ENCODE measurements around the gene RNASEH2B.

RNASEH2B gene, protein sequence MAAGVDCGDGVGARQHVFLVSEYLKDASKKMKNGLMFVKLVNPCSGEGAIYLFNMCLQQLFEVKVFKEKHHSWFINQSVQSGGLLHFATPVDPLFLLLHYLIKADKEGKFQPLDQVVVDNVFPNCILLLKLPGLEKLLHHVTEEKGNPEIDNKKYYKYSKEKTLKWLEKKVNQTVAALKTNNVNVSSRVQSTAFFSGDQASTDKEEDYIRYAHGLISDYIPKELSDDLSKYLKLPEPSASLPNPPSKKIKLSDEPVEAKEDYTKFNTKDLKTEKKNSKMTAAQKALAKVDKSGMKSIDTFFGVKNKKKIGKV

DNA sequence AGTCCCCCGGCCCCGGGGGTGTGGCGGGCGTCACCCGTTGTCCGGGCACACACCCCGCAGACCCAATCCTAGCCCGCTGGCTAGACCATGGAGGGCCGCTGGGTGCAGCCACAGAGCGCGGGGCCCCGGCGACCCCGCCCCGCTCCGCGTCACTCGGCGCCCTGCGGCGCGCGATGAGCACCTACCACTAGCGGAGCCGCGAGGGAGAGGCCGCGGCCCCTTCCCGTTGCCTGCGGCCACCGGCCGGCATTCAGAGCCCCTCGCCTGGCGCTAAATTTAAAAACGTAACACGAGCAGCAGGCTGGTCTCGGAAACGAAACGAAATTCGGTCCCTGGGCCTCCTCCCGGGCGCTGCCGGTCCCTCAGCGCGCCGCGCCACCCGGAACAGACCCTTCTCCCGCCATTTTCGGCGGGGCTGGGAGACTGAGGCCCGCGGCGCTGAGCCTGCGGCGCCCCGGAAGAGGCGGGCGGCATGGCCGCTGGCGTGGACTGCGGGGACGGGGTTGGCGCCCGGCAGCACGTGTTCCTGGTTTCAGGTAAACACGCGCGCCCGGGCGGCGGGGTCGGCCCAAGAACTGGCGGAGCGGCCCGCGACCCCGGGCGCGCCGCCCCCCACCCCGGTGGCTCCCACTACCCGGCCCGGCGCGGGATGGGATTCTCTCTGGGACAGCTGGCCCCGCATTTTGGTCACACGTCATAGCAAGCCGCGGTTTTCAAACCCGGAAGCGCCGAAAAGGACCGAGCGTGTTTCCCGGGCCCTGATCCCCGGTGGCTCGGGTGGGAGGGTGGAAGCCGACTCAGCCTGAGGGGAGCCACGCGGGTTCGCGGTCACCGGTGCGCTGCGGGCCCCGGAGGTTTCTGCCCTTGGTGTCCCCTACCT is at the start of gene RNASEH2B:
RNASEH2B (plus strand) TSS at position 187 of the 880 bp plus-strand sequence; CDS start at position 473, 286 bp downstream.
- peak; percentile 29 for DNase-seq (ENCODE audit: low read depth)

DNA sequence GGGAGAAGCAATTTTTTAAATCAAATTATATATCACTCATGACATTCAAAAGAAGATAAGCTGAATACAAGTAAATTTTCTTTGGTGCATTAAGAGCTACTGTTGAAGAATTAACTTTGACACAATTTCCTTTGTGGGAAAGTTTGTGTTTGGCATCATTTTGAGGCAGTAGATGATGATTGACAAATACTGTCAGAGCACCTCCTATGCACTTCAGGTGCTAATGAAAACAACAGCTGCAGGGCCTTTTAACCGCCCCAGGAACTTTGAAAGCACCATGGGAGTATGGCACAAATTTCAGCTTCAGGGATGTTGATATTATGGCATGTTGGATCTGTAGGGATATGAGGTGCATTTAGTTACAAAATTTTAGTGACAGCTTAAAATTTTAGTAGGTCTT is 45.1 kb upstream of the RNASEH2B start:
- no peak for DNase-seq (ENCODE audit: low read depth)

DNA sequence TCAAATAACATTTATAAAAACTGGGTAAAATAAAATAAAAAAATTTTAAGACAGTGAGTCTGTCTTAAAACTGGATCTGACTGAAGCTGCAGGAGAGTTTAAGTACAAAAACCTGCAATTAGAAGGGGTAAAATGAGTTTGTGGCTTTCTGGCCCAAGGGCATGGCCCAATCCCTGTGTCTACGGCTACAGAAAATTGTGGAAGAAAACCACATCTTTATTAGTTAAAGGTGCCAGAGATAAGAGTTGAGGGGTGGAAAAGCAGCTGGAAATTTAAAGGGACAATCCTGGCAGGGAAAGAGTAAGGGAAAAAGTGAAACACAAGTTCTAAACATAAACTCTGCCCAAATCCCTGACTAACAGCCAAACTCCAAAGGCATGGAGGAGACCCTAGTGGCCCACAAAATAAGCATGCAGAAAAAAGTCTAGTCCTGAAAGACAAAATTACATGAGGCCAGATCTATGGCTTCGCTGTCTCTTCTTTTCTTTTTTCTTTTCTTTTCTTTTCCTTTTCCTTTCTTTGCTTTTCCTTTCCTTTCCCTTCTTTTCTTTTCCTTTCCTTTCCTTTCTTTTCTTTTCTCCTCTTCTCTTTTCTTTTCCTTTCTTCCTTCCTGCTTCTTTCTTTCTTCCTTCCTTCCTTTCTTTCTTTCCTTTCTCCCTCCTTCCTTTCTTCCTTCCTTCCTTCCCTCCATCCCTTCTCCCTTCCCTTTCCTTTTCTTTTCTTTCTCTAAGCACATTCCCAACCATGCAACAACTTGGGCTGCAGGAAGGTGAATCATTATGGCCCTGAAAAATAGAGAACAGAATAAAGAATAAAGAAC is 42.6 kb upstream of the RNASEH2B start:
- DNase-seq (ENCODE audit: low read depth) = no peak

DNA sequence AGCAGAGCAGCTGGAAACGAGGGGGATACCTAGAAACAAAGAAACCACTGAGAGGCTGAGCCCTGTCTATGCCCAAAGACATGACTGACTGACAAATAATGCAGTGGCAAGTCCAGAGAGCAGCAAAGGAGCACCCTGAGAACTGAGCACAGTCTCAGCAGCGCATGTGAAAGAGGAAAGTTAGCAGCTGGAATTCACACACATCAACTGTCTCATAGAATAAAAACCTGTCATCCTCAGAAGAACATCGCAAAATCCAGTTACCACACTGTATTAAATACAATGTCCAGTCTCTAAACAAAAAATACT is 42.0 kb upstream of the RNASEH2B start:
- no peak for DNase-seq (ENCODE audit: low read depth)

DNA sequence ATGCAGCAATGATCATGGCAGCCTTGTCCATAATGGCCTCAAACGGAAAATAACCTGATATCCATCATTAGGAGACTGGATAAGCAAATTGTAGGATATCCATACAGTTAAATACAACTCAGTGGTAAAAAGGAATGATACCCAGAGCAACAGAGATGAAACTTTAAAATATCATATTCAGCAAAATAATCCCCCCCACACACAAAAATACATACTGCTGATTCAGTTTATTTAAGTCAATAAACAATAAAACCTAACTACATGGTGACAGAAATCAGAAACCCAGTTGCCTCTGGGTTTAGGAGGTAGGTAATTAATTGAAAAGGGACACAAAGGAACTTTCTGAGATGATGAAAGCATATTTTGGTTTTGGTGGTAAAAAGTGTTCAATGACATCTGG is 38.2 kb upstream of the RNASEH2B start:
- DNase-seq (ENCODE audit: low read depth) = no peak

DNA sequence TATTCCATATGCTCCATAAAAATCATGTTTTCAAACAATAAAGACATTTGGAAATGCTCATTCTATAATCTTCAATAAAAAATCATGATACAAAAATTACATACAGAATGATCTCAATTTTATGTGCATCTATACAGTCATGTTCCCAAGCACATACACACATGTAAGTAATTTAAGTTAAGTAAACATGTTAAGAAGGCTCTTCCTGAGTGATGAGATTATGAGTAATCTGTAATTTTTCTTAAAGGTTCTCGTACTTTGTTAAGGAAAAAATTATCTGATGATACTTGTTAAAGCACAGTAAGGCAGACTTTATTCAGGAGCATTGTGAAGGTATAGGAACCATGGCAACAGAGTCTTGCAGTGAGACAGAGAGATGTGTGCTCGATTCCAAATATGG is 36.1 kb upstream of the RNASEH2B start:
- DNase-seq (ENCODE audit: low read depth) = no peak

DNA sequence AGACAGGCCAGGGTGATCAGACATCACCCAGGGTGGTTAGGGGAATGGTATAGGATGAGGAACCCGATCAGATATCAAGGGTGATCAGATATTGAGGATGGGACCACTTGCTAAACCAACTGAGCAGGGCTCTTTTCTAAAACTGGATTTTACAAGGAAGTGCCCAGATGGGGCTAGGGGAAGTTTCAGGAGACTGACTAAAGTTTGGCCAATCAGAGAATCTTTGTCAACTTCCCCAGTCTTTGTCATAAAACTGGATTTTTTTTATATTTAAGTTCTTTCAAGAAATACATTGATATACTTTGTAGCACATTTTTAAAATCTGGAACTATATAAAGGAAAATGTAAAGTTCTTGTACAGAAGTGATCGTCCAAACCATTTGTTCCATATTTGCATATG is 35.6 kb upstream of the RNASEH2B start:
- no peak for DNase-seq (ENCODE audit: low read depth)

DNA sequence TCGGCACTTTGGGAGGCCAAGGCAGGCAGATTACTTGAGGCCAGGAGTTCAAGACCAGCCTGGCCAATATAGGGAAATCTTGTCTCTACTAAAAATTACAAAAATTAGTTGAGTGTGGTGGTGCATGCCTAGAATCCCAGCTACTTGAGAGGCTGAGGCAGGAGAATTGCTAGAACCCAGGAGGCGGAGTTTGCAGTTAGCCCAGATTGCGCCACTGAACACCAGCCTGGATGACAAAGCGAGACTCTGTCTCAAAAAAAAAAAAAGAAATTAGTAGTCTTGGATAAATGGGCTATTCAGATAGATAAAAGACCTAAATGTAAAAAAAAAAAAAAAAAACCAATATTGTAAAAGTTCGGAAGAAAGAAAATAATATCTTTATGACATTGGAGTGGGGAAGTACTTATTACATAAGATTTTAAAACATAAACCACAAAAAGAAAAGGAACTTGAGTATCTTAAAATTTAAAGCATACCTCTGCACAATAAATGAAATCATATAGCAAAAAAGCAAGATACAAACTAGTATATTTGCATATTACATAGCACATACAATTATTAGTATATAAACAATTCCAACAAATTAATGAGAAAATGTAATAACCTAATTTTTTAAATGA is 26.7 kb upstream of the RNASEH2B start:
- DNase-seq (ENCODE audit: low read depth) = no peak

DNA sequence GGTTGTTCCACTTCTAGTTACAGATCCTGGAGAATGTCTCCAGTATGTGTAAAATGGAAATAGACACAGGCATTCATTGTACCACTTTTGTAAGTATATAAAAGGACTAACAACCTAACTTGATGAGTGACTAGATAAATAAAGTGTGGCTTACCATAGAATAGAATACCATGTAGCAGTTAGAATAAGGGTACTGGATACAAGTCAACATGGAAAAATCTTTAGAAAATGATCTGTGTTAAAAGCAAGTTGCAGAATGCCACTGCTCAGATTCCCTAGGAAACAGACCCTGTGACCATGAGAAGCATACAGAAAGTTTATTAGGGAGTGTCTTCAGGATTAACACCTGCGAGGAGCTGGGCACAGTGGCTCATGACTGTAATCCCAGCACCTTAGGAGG is 25.9 kb upstream of the RNASEH2B start:
- DNase-seq (ENCODE audit: low read depth) = no peak

DNA sequence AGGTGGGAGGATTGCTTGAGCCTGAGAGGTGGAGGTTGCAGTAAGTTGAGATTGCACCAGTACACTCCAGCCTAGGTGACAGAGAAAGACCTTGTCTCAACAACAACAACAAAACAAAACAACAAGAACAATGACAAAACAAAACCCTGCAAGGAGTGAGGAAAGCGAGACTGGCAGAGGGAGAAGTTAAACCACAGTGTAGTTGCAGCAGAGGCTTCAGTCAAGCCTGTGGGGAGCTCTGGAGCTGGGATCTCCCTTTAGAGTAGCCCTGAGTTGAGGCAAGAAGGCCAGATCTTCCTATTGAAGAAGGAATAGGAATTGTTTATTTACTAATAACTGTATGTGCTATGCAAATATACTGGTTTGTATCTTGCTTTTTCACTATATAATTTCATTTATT is 25.3 kb upstream of the RNASEH2B start:
- DNase-seq (ENCODE audit: low read depth) = no peak

DNA sequence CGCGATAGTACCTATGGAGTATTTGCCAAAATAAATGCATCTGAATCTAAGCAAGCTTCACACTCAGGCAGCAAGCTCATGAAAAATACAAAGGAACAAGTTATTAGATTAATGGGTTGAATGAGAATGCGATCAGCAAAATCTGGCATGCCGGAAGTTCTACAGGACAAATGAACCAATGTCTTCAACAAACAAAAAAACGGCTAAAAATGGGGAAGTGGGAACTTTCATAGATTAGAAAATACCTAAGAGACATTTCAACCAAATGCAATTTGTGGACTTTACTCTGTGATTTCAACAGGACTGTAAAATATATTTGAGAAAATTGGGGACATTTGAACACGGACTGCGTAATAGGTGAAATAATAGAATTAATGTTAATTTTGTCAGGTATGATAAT is 22.4 kb upstream of the RNASEH2B start:
- DNase-seq (ENCODE audit: low read depth) = no peak

DNA sequence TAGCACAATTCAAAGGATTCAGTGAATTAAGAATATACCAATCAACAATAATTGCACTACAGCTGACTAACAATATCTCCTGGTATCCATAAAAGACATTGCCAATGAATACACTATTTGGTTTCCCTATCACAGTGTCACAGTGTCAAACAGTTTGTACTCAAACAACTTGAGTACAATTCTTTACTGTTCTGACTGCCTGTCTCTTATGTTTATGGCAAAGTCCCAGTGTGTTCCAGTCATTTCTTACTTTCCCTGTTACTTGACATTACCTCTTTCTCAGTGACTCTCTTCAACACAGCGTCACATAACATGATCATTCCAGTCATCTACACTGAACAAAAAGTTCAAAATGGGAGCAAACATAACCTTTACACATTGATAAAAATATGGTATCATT is 21.2 kb upstream of the RNASEH2B start:
- DNase-seq (ENCODE audit: low read depth) = no peak

DNA sequence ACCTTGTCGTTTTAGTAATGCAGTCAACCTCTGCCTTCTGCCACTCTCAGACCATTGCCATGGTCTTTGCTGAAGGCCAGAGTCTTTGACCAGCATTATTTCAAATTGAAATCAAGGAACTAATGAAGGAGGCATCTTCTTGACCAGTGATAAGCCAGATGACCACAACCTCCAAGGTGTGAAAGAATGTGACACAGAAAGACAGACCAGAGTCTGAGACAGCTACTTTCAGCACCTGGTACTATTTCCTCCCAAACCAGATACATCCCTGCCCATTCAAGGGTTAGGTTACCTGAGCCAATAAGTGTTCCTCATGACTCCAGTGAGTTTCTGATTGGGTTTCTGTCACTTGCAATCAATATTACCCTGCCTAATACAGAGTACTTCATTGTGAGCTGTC is 20.3 kb upstream of the RNASEH2B start:
- no peak for DNase-seq (ENCODE audit: low read depth)

DNA sequence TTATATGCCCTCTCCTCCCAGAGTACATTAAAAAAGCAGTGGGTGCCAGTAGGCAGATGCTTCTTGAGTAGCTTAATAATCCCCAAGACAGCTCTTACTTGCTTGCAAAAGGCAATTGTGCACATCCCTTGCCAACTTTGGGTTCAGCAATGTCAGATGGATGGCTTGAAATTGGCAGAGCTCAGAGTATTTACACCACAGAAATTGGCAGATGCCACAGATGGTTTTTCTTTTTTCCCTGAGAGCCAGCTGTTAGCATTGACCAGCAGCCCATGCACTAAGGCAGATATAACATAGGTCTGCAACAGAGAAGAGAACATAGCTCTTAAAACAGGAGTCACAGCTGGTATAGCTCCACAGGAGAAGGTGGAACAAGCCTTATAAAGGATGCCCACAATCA is 18.4 kb upstream of the RNASEH2B start:
- DNase-seq (ENCODE audit: low read depth) = no peak

DNA sequence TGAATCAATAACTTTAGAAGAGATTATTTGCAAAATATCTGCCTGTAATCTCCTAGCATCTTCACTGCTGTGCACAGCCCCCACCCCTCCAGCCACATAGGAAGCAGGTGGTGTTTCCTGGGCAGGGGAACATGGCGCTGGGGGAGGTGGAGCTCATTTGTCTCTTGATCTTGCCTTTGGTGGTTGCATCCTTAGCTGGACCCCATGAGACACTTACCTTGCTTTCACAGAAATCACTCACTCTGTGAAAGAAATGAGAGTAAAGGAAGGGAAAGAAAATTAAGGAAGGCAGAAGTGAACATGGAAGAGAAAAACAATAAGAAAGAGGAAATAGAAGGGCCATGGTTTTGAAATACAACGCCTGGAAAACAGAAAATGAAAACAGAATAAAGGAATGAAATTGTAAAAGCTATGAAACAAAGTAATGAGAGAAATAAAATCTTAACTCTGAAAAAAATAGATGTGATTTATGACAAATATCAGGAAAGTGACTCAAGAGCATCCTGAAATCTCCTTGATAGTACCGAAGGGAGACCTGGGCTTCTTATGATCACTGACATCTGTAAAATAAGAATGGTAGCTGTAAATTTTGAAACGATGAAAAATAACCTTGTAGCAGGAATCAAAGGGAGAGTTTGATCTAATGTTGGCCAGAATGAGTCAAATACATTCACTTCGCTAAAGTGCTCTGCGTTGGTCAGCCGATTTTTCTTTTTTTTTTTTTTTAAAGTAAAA is 17.2 kb upstream of the RNASEH2B start:
- DNase-seq (ENCODE audit: low read depth) = no peak

DNA sequence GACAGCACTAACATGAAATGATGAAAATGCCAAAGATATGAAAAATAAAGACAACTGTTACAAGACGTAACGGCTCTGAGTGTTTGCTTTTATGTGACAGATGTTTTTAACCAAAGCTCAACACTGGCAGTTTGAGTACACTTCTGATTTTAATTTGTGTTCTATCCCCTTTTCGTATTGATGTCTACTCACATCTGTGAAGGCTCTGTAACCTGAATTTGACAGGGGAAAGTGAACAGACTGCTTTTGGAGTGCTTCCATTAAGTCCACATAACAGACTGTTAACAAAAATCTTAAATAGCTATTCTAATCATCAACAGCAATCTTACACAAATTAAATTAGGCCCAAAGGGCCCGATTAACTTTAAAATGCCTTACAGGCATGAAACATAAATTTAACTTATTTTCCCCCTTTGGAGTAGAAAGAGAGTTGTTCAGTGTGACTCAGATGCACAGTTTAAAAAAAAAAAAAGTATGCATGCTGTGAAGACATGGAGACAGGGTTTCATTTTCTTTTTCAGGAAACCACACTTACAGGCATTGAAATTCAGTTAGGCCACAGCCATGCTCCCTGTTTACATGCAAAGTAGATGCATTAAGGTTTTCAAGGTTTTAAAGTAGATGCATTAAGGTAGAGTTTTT is 16.3 kb upstream of the RNASEH2B start:
- DNase-seq (ENCODE audit: low read depth) = no peak

DNA sequence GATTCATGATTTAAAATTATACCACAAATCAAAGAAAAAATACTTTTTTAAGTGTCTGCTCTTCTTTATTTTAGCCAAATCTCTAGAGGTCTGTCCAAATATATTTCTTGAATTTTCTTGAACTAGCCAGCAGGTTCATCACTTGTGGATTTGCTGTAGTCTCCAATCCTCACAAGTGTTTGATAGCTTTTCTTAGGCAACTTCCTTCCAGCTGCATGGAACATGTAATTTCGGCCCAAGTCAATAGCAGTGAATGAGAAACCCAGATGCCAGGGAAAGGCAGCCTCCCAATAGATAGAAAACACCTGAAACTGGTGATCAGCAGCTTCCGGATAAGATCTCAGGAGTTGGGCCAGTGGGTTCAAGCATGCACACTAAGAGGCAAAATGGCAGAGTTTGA is 15.6 kb upstream of the RNASEH2B start:
- DNase-seq (ENCODE audit: low read depth) = no peak

DNA sequence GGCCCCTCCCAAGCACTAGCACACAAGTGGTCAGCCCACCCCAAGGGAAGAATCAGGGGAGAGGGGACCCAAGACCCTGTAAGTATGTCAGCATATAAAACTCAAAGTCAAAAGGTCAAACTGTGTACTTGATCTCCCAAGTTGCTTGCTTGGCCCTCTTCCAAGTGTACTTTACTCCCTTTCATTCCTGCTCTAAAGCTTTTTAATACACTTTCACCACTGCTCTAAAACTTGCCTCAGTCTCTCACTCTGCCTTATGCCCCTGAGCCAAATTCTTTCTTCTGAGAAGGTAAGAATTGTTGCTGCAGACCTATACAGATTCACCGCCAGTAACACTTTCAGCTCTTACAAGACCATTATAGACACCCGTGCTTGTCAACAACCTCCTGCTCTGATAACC is 15.1 kb upstream of the RNASEH2B start:
- DNase-seq (ENCODE audit: low read depth) = no peak

DNA sequence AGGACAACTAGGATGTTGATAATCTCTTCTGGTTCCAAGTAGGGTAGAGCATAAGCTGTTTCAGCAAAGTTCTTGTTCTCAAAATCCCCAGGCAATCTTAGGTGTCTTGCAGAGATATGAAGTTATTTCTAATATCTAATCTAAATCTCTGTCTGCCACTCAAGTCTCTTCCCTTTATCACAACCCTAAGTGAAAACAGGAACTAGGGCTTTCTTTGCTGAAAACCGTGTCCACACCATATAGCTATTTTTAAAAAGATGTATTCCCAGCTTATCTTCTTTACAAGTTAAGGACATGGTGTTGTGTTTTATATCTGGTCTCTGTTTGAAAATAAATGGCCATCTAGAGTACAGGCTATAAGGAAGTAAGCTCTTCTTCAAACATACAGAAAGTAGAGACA is 11.3 kb upstream of the RNASEH2B start:
- no peak for DNase-seq (ENCODE audit: low read depth)

DNA sequence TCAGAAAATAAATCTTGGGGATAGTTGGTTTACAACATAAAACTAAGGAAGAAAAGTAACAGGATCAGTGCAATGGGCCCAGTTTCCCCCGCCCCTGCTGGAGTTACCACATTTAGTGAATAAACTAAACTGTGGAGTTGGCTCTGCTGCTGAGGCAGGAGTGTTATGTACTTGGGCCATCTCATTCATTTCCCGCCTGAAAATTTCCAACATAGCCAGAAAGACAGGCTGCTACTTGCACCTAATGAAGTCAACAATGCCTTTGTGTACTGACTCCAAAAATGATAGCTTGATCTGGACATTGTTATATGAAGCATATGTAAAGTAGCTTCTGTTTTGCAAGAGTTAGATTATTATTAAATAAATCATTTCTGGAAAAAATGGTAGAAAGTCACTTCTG is 7.9 kb upstream of the RNASEH2B start:
- DNase-seq (ENCODE audit: low read depth) = no peak

DNA sequence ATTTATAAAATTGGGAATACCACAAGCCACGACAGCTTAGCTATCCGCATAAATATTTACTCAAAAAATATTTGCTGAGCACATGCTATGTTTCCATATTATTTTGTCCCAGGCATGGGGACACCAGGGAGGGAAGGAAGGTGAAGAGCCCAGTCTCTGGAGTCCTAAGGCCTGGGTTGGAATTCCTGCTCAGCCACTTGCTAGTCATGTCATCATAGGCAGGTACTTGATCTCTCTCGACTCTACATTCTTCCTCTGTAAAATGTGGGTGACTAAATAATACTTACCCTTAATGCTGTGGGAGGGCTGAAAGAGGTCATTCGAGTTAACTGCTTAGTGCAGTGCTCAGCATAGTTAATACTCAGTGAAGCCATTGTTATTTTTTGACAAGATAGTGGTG is 4.3 kb upstream of the RNASEH2B start:
- DNase-seq (ENCODE audit: low read depth) = no peak
